ENCODE results near the gene TCAF1.
"Not testable (repeated sequence)": the region's sequence is repeated elsewhere in the genome, so short reads cannot be mapped to it uniquely, and the experiment has no call there.

DNA sequence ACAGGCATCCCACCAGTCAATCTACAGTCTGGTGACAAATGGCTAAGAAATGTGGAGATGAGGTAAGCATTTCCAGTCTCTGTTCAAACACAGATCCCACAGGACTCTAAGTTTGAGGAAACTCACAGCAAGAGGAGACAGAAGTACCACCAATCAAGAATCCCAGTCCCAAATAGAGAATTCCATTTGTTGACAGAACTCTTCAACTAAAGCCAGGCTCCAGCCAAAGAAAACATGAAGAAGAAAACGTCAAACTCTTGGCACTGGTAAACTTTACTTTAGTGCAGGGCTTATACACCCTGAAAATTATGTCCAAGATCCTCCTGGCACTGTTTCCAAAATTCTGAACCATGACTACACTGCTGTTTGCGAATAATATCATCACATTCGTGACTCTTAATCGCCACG lies 95.3 kb downstream of the TCAF1 start:
- TF ChIP-seq, protein P1, sequence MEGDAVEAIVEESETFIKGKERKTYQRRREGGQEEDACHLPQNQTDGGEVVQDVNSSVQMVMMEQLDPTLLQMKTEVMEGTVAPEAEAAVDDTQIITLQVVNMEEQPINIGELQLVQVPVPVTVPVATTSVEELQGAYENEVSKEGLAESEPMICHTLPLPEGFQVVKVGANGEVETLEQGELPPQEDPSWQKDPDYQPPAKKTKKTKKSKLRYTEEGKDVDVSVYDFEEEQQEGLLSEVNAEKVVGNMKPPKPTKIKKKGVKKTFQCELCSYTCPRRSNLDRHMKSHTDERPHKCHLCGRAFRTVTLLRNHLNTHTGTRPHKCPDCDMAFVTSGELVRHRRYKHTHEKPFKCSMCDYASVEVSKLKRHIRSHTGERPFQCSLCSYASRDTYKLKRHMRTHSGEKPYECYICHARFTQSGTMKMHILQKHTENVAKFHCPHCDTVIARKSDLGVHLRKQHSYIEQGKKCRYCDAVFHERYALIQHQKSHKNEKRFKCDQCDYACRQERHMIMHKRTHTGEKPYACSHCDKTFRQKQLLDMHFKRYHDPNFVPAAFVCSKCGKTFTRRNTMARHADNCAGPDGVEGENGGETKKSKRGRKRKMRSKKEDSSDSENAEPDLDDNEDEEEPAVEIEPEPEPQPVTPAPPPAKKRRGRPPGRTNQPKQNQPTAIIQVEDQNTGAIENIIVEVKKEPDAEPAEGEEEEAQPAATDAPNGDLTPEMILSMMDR (IDR thresholded peaks at IDR 0.05): not testable (repeated sequence)
- not testable (repeated sequence) for TF ChIP-seq POLR2A, POLR2AphosphoS5, EP300 (IDR thresholded peaks at IDR 0.05)
